Neutrophil (primary cell): ENCODE results near the gene TOMM70.

ENCODE experiments used
- H3K27ac ChIP-seq: fragments of 200-600 bp; sonication (generic); 2 replicates; pipeline ENCODE4 v1.5.1; 2016; ENCODE audit warnings: mild to moderate bottlenecking, moderate library complexity
- H3K27me3 ChIP-seq: fragments of 200-600 bp; sonication (generic); 2 replicates; pipeline ENCODE4 v1.6.0; 2016; ENCODE audit warnings: mild to moderate bottlenecking
- H3K36me3 ChIP-seq: fragments of 200-600 bp; sonication (generic); 2 replicates; pipeline ENCODE4 v1.5.1; 2017
- H3K4me1 ChIP-seq, 2 experiments: fragments of 200-600 bp in 1 of 2; sonication (generic) in 1 of 2; 1 replicate in 1 of 2; 2 replicates in 1 of 2; pipeline versions ENCODE4 v1.5.1 to v1.6.1; 2013 to 2016; ENCODE audit warnings: low read depth in 1 of 2, low read length in 1 of 2, mild to moderate bottlenecking in 1 of 2, moderate library complexity in 1 of 2; ENCODE audit not compliant: control insufficient read depth in 1 of 2, insufficient read depth in 1 of 2
- H3K4me3 ChIP-seq, 2 experiments: fragments of 200-600 bp in 1 of 2; sonication (generic) in 1 of 2; 1 replicate in 1 of 2; 2 replicates in 1 of 2; pipeline ENCODE4 v1.5.1; 2013 to 2016; ENCODE audit warnings: low read depth in 1 of 2, low read length in 1 of 2, mild to moderate bottlenecking in 1 of 2, moderate library complexity in 1 of 2
- H3K9me3 ChIP-seq: fragments of 200-600 bp; sonication (generic); 2 replicates; pipeline ENCODE4 v1.5.1; 2016
- TF ChIP-seq, protein P1 (sequence below): fragments of 200-600 bp; sonication (generic); IDR thresholded peaks from 2 replicates; pipeline ENCODE4 v1.5.1; 2016; ENCODE audit warnings: antibody characterized with exemption

Gene TOMM70

DNA sequence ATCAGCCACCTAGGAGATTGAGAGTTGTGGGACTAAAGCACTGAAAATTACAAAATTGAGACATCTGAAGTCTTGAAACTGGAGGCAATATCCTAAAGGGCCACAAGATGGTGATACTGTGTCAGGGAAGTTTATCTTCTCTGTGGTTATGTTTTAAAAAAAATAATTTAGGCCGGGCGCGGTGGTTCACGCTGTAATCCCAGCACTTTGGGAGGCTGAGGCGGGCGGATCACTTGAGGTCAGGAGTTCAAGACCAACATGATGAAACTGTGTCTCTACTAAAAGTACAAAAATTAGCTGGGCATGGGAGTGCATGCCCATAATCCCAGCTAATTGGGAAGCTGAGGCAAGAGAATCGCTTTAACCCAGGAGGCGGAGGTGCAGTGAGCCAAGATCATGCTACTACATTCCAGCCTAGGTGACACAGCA lies 84.2 kb downstream of the TOMM70 start:
- no peak overlapping the region for H3K4me3 ChIP-seq
- TF ChIP-seq, protein P1, sequence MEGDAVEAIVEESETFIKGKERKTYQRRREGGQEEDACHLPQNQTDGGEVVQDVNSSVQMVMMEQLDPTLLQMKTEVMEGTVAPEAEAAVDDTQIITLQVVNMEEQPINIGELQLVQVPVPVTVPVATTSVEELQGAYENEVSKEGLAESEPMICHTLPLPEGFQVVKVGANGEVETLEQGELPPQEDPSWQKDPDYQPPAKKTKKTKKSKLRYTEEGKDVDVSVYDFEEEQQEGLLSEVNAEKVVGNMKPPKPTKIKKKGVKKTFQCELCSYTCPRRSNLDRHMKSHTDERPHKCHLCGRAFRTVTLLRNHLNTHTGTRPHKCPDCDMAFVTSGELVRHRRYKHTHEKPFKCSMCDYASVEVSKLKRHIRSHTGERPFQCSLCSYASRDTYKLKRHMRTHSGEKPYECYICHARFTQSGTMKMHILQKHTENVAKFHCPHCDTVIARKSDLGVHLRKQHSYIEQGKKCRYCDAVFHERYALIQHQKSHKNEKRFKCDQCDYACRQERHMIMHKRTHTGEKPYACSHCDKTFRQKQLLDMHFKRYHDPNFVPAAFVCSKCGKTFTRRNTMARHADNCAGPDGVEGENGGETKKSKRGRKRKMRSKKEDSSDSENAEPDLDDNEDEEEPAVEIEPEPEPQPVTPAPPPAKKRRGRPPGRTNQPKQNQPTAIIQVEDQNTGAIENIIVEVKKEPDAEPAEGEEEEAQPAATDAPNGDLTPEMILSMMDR = no peak
- H3K4me1 ChIP-seq = no peaks in the 10 kb centered on the region
- no peaks in the 10 kb centered on the region for H3K9me3 ChIP-seq
- no peak overlapping the region for H3K27ac ChIP-seq
- peaks cover 63% of the 10 kb centered on the region for H3K36me3 ChIP-seq
- no peaks in the 10 kb centered on the region for H3K27me3 ChIP-seq
